CD14-positive monocyte (primary cell): ENCODE measurements around the gene JAM3. TPM values are rescaled to one million over a fixed set of nuclear protein-coding genes. Genes with fewer than 3 reads are reported as not detected.

Experiments used
- DNase-seq, 3 donors: peaks; one replicate each; pipeline ENCODE4 v3.0.0-alpha.2; 2011 to 2022
- H2AFZ ChIP-seq: 2 replicates; pipeline ENCODE4 v1.6.0; 2012; ENCODE audit warnings: mild to moderate bottlenecking, low read depth, low read length, inconsistent platforms; ENCODE audit not compliant: insufficient read depth, poor library complexity, severe bottlenecking
- H3K27ac ChIP-seq, 2 donors: 1 replicate in 1 of 2; 2 replicates in 1 of 2; pipeline ENCODE4 v1.5.1; 2012 to 2013; ENCODE audit warnings: low read length in 2 of 2, control low read depth in 1 of 2, inconsistent platforms in 1 of 2, low read depth in 1 of 2, mild to moderate bottlenecking in 1 of 2
- H3K27me3 ChIP-seq, 2 donors: one replicate each; pipeline versions ENCODE4 v1.6.0 to v1.6.1; 2011 to 2013; ENCODE audit warnings: low read length in 2 of 2; ENCODE audit not compliant: control insufficient read depth in 2 of 2, insufficient read depth in 2 of 2
- H3K36me3 ChIP-seq, 2 donors: replicated peaks in 1 of 2; 1 replicate in 1 of 2; 2 replicates in 1 of 2; pipeline versions ENCODE4 v1.5.1 to v1.6.1; 2012 to 2013; ENCODE audit warnings: low read length in 2 of 2, control low read depth in 1 of 2, inconsistent platforms in 1 of 2, mild to moderate bottlenecking in 1 of 2; ENCODE audit not compliant: insufficient read depth in 2 of 2, control insufficient read depth in 1 of 2
- H3K4me1 ChIP-seq, 2 donors: 1 replicate in 1 of 2; 2 replicates in 1 of 2; pipeline versions ENCODE4 v1.5.1 to v1.6.1; 2012 to 2013; ENCODE audit warnings: low read length in 2 of 2, control low read depth in 1 of 2, inconsistent platforms in 1 of 2, mild to moderate bottlenecking in 1 of 2, moderate library complexity in 1 of 2; ENCODE audit not compliant: insufficient read depth in 2 of 2, control insufficient read depth in 1 of 2
- H3K4me2 ChIP-seq: replicated peaks from 2 replicates; pipeline ENCODE3; 2012; ENCODE audit warnings: low read length, moderate library complexity, mild to moderate bottlenecking; ENCODE audit not compliant: poor library complexity, severe bottlenecking; ENCODE audit errors: extremely low read depth
- H3K4me3 ChIP-seq, 3 experiments: fragments of 200-600 bp in 1 of 3; sonication (generic) in 1 of 3; replicated peaks in 1 of 3; 1 replicate in 2 of 3; 2 replicates in 1 of 3; pipeline ENCODE4 v1.5.1; 2011 to 2013; ENCODE audit warnings: low read length in 3 of 3, mild to moderate bottlenecking in 3 of 3, control low read depth in 2 of 3, low read depth in 2 of 3, inconsistent platforms in 1 of 3, moderate library complexity in 1 of 3
- H3K79me2 ChIP-seq: 2 replicates; pipeline ENCODE4 v1.6.0; 2012; ENCODE audit warnings: mild to moderate bottlenecking, control low read depth, inconsistent platforms, low read length, moderate library complexity; ENCODE audit not compliant: insufficient read depth
- H3K9ac ChIP-seq: 2 replicates; pipeline ENCODE4 v1.6.0; 2017; ENCODE audit warnings: low read length, mild to moderate bottlenecking; ENCODE audit not compliant: insufficient read depth, poor library complexity, severe bottlenecking
- H3K9me3 ChIP-seq, 2 donors: replicated peaks in 1 of 2; 1 replicate in 1 of 2; 2 replicates in 1 of 2; pipeline versions ENCODE4 v1.5.1 to v1.6.1; 2012 to 2013; ENCODE audit warnings: low read length in 2 of 2, control low read depth in 1 of 2; ENCODE audit not compliant: control insufficient read depth in 1 of 2, insufficient read depth in 1 of 2
- H4K20me1 ChIP-seq: 2 replicates; pipeline ENCODE4 v1.6.0; 2012; ENCODE audit warnings: mild to moderate bottlenecking, low read length, control low read depth, moderate library complexity; ENCODE audit not compliant: insufficient read depth
- H3K27ac Mint-ChIP-seq, 7 donors: one replicate each; pipeline ENCODE4 v1.8.0; 2020; ENCODE audit warnings: mild to moderate bottlenecking in 7 of 7, mixed read lengths in 7 of 7, moderate library complexity in 6 of 7, inconsistent platforms in 2 of 7
- H3K27me3 Mint-ChIP-seq, 3 donors: one replicate each; pipeline ENCODE4 v1.8.0; 2021 to 2022; ENCODE audit warnings: low read depth in 3 of 3, mild to moderate bottlenecking in 3 of 3, mixed read lengths in 3 of 3, moderate library complexity in 3 of 3, inconsistent platforms in 1 of 3
- H3K36me3 Mint-ChIP-seq, 2 donors: one replicate each; pipeline ENCODE4 v1.8.0; 2020; ENCODE audit warnings: mixed read lengths in 2 of 2, inconsistent platforms in 1 of 2, mild to moderate bottlenecking in 1 of 2
- H3K4me1 Mint-ChIP-seq: one replicate; pipeline ENCODE4 v1.8.0; 2020; ENCODE audit warnings: mild to moderate bottlenecking, mixed read lengths
- H3K4me3 Mint-ChIP-seq, 2 donors: one replicate each; pipeline ENCODE4 v1.8.0; 2020; ENCODE audit warnings: mild to moderate bottlenecking in 2 of 2, mixed read lengths in 2 of 2, moderate library complexity in 1 of 2
- H3K9me3 Mint-ChIP-seq, 7 donors: one replicate each; pipeline ENCODE4 v1.8.0; 2020 to 2022; ENCODE audit warnings: mixed read lengths in 7 of 7, mild to moderate bottlenecking in 6 of 7, moderate library complexity in 6 of 7, inconsistent platforms in 2 of 7
- CTCF ChIP-seq: fragments of 200-600 bp; IDR thresholded peaks from one replicate; pipeline ENCODE4 v1.8.0; 2022; ENCODE audit warnings: antibody characterized with exemption, mild to moderate bottlenecking
- WGBS: methylation state at CpG from one replicate; pipeline ENCODE4 v1.1.5; 2013; ENCODE audit warnings: missing lambda C conversion rate; ENCODE audit not compliant: insufficient coverage; 5-methylcytosine and 5-hydroxymethylcytosine counted together
- intact Hi-C, 2 donors: fragments of 100-400 bp; cut with micrococcal nuclease; formaldehyde crosslinking; loops; one replicate each; pipeline versions ENCODE4 v1.15.0 to v1.15.1; 2023
- polyA plus RNA-seq, 3 donors: library from polyadenylated mRNA; depleted of rRNA in 1 of 3; unstranded in 2 of 3; stranded (reverse) in 1 of 3; fragments of 300-500 nt in 2 of 3; fragments of >200 nt in 1 of 3; fragmentation: Illumina TruSeq in 2 of 3; gene quantifications; 1 replicate in 2 of 3; 2 replicates in 1 of 3; pipeline ENCODE4 v1.2.3, GENCODE V29; 2012 to 2021

Gene JAM3
- polyA plus RNA-seq, 3 donors, result 0.03 to 0.25 (median 0.12) TPM

- H3K9ac ChIP-seq, result no peak overlapping the region
- H2AFZ ChIP-seq, result no peak overlapping the region
- DNase-seq, result no peak
- Mint-ChIP-seq H3K4me3 (no peak overlapping the region), H3K36me3 (peaks cover 82 to 83% of the 10 kb centered on the region in 2 donors), H3K9me3 (no peaks in the 10 kb centered on the region), H3K4me1 (no peaks in the 10 kb centered on the region), H3K27me3 (no peaks in the 10 kb centered on the region), H3K27ac (no peak overlapping the region)
- H3K27me3 ChIP-seq, result no peaks in the 10 kb centered on the region
- H4K20me1 ChIP-seq, result no peaks in the 10 kb centered on the region
- no peak overlapping the region for H3K4me2 ChIP-seq
- no peak overlapping the region for H3K4me3 ChIP-seq
- H3K9me3 ChIP-seq, result no peaks in the 10 kb centered on the region
- no peaks in the 10 kb centered on the region for H3K79me2 ChIP-seq
- no peak overlapping the region for H3K27ac ChIP-seq
- intact Hi-C loops, result no loop called here
- WGBS, result 96% methylated on average over 11 of the region's 13 CpGs
- H3K36me3 ChIP-seq, result peaks cover 72 to 99% of the 10 kb centered on the region in 2 donors
- no peaks in the 10 kb centered on the region for H3K4me1 ChIP-seq
- TF ChIP-seq CTCF, result no peak
Observed at GRCh38 chr11:134176284-134176683, 107.4 kb downstream of the JAM3 start.

DNA sequence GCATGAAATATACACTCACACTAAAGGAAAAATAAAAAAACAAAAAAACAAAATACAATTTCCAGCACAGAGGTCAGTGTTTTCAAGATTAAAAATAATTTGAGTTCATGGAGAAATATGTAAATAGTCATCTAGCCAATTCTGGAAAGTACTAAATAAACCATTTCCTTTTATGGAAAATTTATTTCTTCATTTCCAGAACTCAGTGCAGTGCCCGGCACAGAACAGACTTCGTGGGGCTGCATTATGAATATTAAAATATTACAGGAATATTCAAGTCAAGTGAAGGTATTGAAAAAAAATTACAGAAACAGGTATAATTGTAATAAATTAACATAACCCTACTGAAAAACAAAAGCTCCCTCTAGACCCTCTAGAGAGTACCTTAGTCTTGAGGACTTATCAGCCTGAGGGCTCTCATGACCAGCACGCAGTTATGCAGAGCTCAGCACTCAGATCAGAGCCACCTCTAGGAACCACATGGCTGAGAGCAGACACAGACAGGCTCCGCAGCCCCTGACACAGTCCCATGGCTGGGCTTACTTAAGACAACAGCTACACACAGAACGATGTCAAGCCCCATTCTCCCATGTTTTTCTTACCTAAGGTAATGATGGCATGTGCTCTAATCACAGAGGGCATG is 109.3 kb downstream of the JAM3 start:
- peak overlapping the region in 1 of 7 donors; percentile 39 for H3K27ac Mint-ChIP-seq

More for the DNA sequence above, 109.3 kb downstream of the JAM3 start:
- Mint-ChIP-seq H3K4me3 (no peak overlapping the region), H3K36me3 (peaks cover 76 to 81% of the 10 kb centered on the region in 2 donors), H3K9me3 (no peaks in the 10 kb centered on the region), H3K4me1 (no peaks in the 10 kb centered on the region), H3K27me3 (no peaks in the 10 kb centered on the region)
- H4K20me1 ChIP-seq, result no peaks in the 10 kb centered on the region
- no peaks in the 10 kb centered on the region for H3K9me3 ChIP-seq
- no peak for TF ChIP-seq CTCF
- WGBS, result 100% methylated on average over 2 of the region's 5 CpGs
- H2AFZ ChIP-seq, result no peak overlapping the region
- no peak overlapping the region for H3K9ac ChIP-seq
- H3K4me3 ChIP-seq, result no peak overlapping the region
- no peaks in the 10 kb centered on the region for H3K79me2 ChIP-seq
- H3K4me2 ChIP-seq, result no peak overlapping the region
- intact Hi-C loops, result no loop called here
- peaks cover 68 to 99% of the 10 kb centered on the region in 2 donors for H3K36me3 ChIP-seq
- H3K4me1 ChIP-seq, result no peaks in the 10 kb centered on the region
- no peaks in the 10 kb centered on the region for H3K27me3 ChIP-seq
- DNase-seq, result no peak
- no peak overlapping the region for H3K27ac ChIP-seq
